Measurements from ENCODE around the gene NAA38.

NAA38 gene

GRCh38 chr17:7849751-7850504, 7.4 kb downstream of the NAA38 start:
- Mint-ChIP-seq H3K27me3 (no peaks in the 10 kb centered on the region), H3K9me3 (no peaks in the 10 kb centered on the region), H3K4me3 (peak overlapping the region in 1 of 2 donors; percentile 51), H3K4me1 (peaks cover 85% of the 10 kb centered on the region), H3K27ac (peak overlapping the region in 1 of 2 donors; percentile 71)
- ATAC-seq: no peak
- DNase-seq: no peak

GRCh38 chr17:7849130-7849750, 8.1 kb downstream of the NAA38 start:
- no peaks in the 10 kb centered on the region for H3K9me3 Mint-ChIP-seq
- ATAC-seq (no peak), DNase-seq (no peak)
- no peak overlapping the region for H3K4me3 Mint-ChIP-seq
- H3K4me1 Mint-ChIP-seq: peaks cover 87% of the 10 kb centered on the region
- peak overlapping the region in 1 of 2 donors; percentile 12 for H3K27ac Mint-ChIP-seq
- no peaks in the 10 kb centered on the region for H3K27me3 Mint-ChIP-seq

GRCh38 chr17:7848739-7849129, 8.6 kb downstream of the NAA38 start:
- H3K4me3 Mint-ChIP-seq: no peak overlapping the region
- peaks cover 83% of the 10 kb centered on the region for H3K4me1 Mint-ChIP-seq
- DNase-seq (no peak), ATAC-seq (no peak)
- no peaks in the 10 kb centered on the region for H3K27me3 Mint-ChIP-seq
- no peak overlapping the region for H3K27ac Mint-ChIP-seq
- no peaks in the 10 kb centered on the region for H3K9me3 Mint-ChIP-seq

GRCh38 chr17:7848131-7848579, 9.2 kb downstream of the NAA38 start:
- DNase-seq: no peak
- peak overlapping the region; percentile 35 to 46 for H3K4me3 Mint-ChIP-seq
- no peak for ATAC-seq
- H3K9me3 Mint-ChIP-seq: no peaks in the 10 kb centered on the region
- no peaks in the 10 kb centered on the region for H3K27me3 Mint-ChIP-seq
- peaks cover 81% of the 10 kb centered on the region for H3K4me1 Mint-ChIP-seq
- H3K27ac Mint-ChIP-seq: peak overlapping the region; percentile 46 to 59

- Mint-ChIP-seq H3K4me3 (peak overlapping the region; percentile 30 to 68), H3K27ac (peak overlapping the region in 1 of 2 donors; percentile 27)
- no peak for ATAC-seq
Measured at GRCh38 chr17:7846765-7847661, 10.3 kb downstream of the NAA38 start.

GRCh38 chr17:7846063-7846735, 11.2 kb downstream of the NAA38 start:
- ATAC-seq: no peak
- peak overlapping the region; percentile 57 to 68 for H3K4me3 Mint-ChIP-seq
- H3K4me1 Mint-ChIP-seq: peaks cover 76% of the 10 kb centered on the region
- no peak for DNase-seq
- H3K9me3 Mint-ChIP-seq: no peaks in the 10 kb centered on the region
- no peak overlapping the region for H3K27ac Mint-ChIP-seq
- H3K27me3 Mint-ChIP-seq: no peaks in the 10 kb centered on the region

More at GRCh38 chr17:7846765-7847661, 10.3 kb downstream of the NAA38 start:
- no peaks in the 10 kb centered on the region for H3K9me3 Mint-ChIP-seq
- no peaks in the 10 kb centered on the region for H3K27me3 Mint-ChIP-seq
- H3K4me1 Mint-ChIP-seq: peaks cover 79% of the 10 kb centered on the region
- no peak for DNase-seq

GRCh38 chr17:7845359-7846062, 11.8 kb downstream of the NAA38 start:
- peak overlapping the region in 1 of 2 donors; percentile 98 for H3K27ac Mint-ChIP-seq
- H3K9me3 Mint-ChIP-seq: no peaks in the 10 kb centered on the region
- peaks cover 76% of the 10 kb centered on the region for H3K4me1 Mint-ChIP-seq
- DNase-seq: no peak
- H3K27me3 Mint-ChIP-seq: no peaks in the 10 kb centered on the region
- peak overlapping the region; percentile 95 to 96 for H3K4me3 Mint-ChIP-seq
- ATAC-seq: no peak

GRCh38 chr17:7844292-7845154, 12.8 kb downstream of the NAA38 start:
- no peaks in the 10 kb centered on the region for H3K27me3 Mint-ChIP-seq
- H3K9me3 Mint-ChIP-seq: no peaks in the 10 kb centered on the region
- H3K4me3 Mint-ChIP-seq: peak overlapping the region; percentile 95 to 96
- DNase-seq (peak; percentile 82 to 88), ATAC-seq (peak; percentile 56)
- H3K4me1 Mint-ChIP-seq: peaks cover 76% of the 10 kb centered on the region
- peak overlapping the region; percentile 95 to 98 for H3K27ac Mint-ChIP-seq

- no peaks in the 10 kb centered on the region for H3K27me3 Mint-ChIP-seq
- peak overlapping the region; percentile 95 to 98 for H3K27ac Mint-ChIP-seq
- ATAC-seq: peak; percentile 35
- H3K4me1 Mint-ChIP-seq: peaks cover 76% of the 10 kb centered on the region
- H3K9me3 Mint-ChIP-seq: no peaks in the 10 kb centered on the region
- DNase-seq: peak; percentile 88 to 90
- H3K4me3 Mint-ChIP-seq: peak overlapping the region; percentile 95 to 96
Measured at GRCh38 chr17:7843536-7844291, 13.6 kb downstream of the NAA38 start.

GRCh38 chr17:7843257-7843535, 14.2 kb downstream of the NAA38 start:
- DNase-seq: peak; percentile 75 to 76
- no peaks in the 10 kb centered on the region for H3K9me3 Mint-ChIP-seq
- H3K4me1 Mint-ChIP-seq: peaks cover 77% of the 10 kb centered on the region
- no peaks in the 10 kb centered on the region for H3K27me3 Mint-ChIP-seq
- peak overlapping the region; percentile 95 to 98 for H3K27ac Mint-ChIP-seq
- peak overlapping the region; percentile 95 to 96 for H3K4me3 Mint-ChIP-seq
- peak; percentile 4 for ATAC-seq

- Mint-ChIP-seq H3K4me1 (peaks cover 75% of the 10 kb centered on the region), H3K4me3 (peak overlapping the region; percentile 95 to 96), H3K27me3 (no peaks in the 10 kb centered on the region), H3K9me3 (no peaks in the 10 kb centered on the region), H3K27ac (peak overlapping the region; percentile 95 to 98)
- peak; percentile 95 to 97 for DNase-seq
- peak; percentile 57 for ATAC-seq
Measured at GRCh38 chr17:7842380-7843256, 14.7 kb downstream of the NAA38 start.

- Mint-ChIP-seq H3K27ac (peak overlapping the region; percentile 95 to 98), H3K9me3 (no peaks in the 10 kb centered on the region), H3K4me1 (peaks cover 75% of the 10 kb centered on the region), H3K27me3 (no peaks in the 10 kb centered on the region), H3K4me3 (peak overlapping the region; percentile 95 to 96)
- peak; percentile 89 for DNase-seq
- peak; percentile 21 for ATAC-seq
Measured at GRCh38 chr17:7841915-7842379, 15.4 kb downstream of the NAA38 start.
